Vagina (tissue), 2 donors: ENCODE data around the gene SORCS1. TPM values are rescaled to one million over a fixed set of nuclear protein-coding genes. Genes with fewer than 3 reads are reported as not detected.

ENCODE experiments used
- DNase-seq, 2 donors: peaks; one replicate each; pipeline ENCODE4 v3.0.0-alpha.2; 2017; ENCODE audit errors: extremely low spot score in 2 of 2
- H3K27ac ChIP-seq: fragments of 200-600 bp; sonication (generic); one replicate; pipeline ENCODE4 v1.5.1; 2019
- H3K27me3 ChIP-seq: fragments of 200-600 bp; sonication (generic); one replicate; pipeline ENCODE4 v1.5.1; 2019
- H3K36me3 ChIP-seq, 2 donors: fragments of 200-600 bp; sonication (generic); one replicate each; pipeline ENCODE4 v1.5.1; 2017 to 2019
- H3K4me1 ChIP-seq: fragments of 200-600 bp; sonication (generic); one replicate; pipeline ENCODE4 v1.5.1; 2019
- H3K4me3 ChIP-seq, 2 donors: fragments of 200-600 bp; sonication (generic); 1 replicate in 1 of 2; 2 replicates in 1 of 2; pipeline ENCODE4 v1.5.1; 2016 to 2019
- H3K9me3 ChIP-seq: fragments of 200-600 bp; sonication (generic); one replicate; pipeline ENCODE4 v1.5.1; 2019
- CTCF ChIP-seq, 3 experiments: fragments of 450-650 bp in 2 of 3; fragments of 200-600 bp in 1 of 3; sonication (generic) in 1 of 3; IDR thresholded peaks; one replicate each; pipeline ENCODE4 v1.5.1; 2017 to 2019; ENCODE audit warnings: antibody characterized with exemption in 3 of 3, mild to moderate bottlenecking in 2 of 3, moderate library complexity in 2 of 3
- POLR2A ChIP-seq, 2 donors: fragments of 450-650 bp; IDR thresholded peaks; one replicate each; pipeline ENCODE4 v1.6.1; 2017; ENCODE audit warnings: antibody characterized with exemption in 2 of 2, mild to moderate bottlenecking in 2 of 2, moderate library complexity in 2 of 2
- POLR2AphosphoS5 ChIP-seq, 2 donors: sonication (generic); formaldehyde crosslinking; IDR thresholded peaks; one replicate each; pipeline ENCODE4 v1.9.0; 2017; ENCODE audit warnings: antibody characterized with exemption in 2 of 2, mild to moderate bottlenecking in 2 of 2, low read depth in 1 of 2; ENCODE audit not compliant: insufficient read depth in 1 of 2
- intact Hi-C: fragments of 100-400 bp; cut with DNase I; formaldehyde crosslinking; loops from one replicate; pipeline ENCODE4 v1.15.1; 2023
- total RNA-seq: library from RNA; depleted of rRNA; stranded (reverse); fragments of >200 nt; gene quantifications from one replicate; pipeline ENCODE4 v1.2.3, GENCODE V29; 2016

SORCS1 gene
- total RNA-seq, 1 donor from 2014 or later, result 5.9 TPM

GRCh38 chr10:106980495-106981451, 183.7 kb downstream of the SORCS1 start:
- H3K36me3 ChIP-seq, result no peaks in the 10 kb centered on the region
- TF ChIP-seq POLR2AphosphoS5 (IDR thresholded peaks at IDR 0.05; ENCODE audit: insufficient read depth in 1 of 2, low read depth in 1 of 2) (no peak), POLR2A (IDR thresholded peaks at IDR 0.05) (no peak), CTCF (IDR thresholded peaks at IDR 0.05) (no peak)
- no peaks in the 10 kb centered on the region for H3K9me3 ChIP-seq
- DNase-seq, result no peak
- no peak overlapping the region for H3K4me3 ChIP-seq
- intact Hi-C loops, result no loop called here
- H3K27ac ChIP-seq, result no peak overlapping the region
- no peaks in the 10 kb centered on the region for H3K4me1 ChIP-seq
- H3K27me3 ChIP-seq, result no peaks in the 10 kb centered on the region

- TF ChIP-seq CTCF (IDR thresholded peaks at IDR 0.05) (no peak), POLR2A (IDR thresholded peaks at IDR 0.05) (no peak), POLR2AphosphoS5 (IDR thresholded peaks at IDR 0.05; ENCODE audit: insufficient read depth in 1 of 2, low read depth in 1 of 2) (no peak)
- Histone ChIP-seq H3K9me3 (no peaks in the 10 kb centered on the region), H3K4me1 (no peaks in the 10 kb centered on the region), H3K27ac (no peak overlapping the region), H3K27me3 (no peaks in the 10 kb centered on the region), H3K36me3 (no peaks in the 10 kb centered on the region), H3K4me3 (no peak overlapping the region)
- no peak for DNase-seq
- intact Hi-C loops, result no loop called here
Measured at GRCh38 chr10:106978756-106979155, 185.8 kb downstream of the SORCS1 start.

GRCh38 chr10:106973716-106974115, 190.8 kb downstream of the SORCS1 start:
- no peaks in the 10 kb centered on the region for H3K4me1 ChIP-seq
- H3K4me3 ChIP-seq, result no peak overlapping the region
- H3K36me3 ChIP-seq, result no peaks in the 10 kb centered on the region
- TF ChIP-seq POLR2A (IDR thresholded peaks at IDR 0.05) (no peak), POLR2AphosphoS5 (IDR thresholded peaks at IDR 0.05; ENCODE audit: insufficient read depth in 1 of 2, low read depth in 1 of 2) (no peak), CTCF (IDR thresholded peaks at IDR 0.05) (no peak)
- H3K9me3 ChIP-seq, result no peaks in the 10 kb centered on the region
- intact Hi-C loops, result no loop called here
- no peak overlapping the region for H3K27ac ChIP-seq
- H3K27me3 ChIP-seq, result no peaks in the 10 kb centered on the region
- DNase-seq, result no peak

- intact Hi-C loops, result no loop called here
- no peak for DNase-seq
- Histone ChIP-seq H3K27me3 (no peaks in the 10 kb centered on the region), H3K4me1 (no peaks in the 10 kb centered on the region), H3K9me3 (no peaks in the 10 kb centered on the region), H3K4me3 (no peak overlapping the region), H3K27ac (no peak overlapping the region), H3K36me3 (no peaks in the 10 kb centered on the region)
- TF ChIP-seq POLR2A (IDR thresholded peaks at IDR 0.05) (no peak), POLR2AphosphoS5 (IDR thresholded peaks at IDR 0.05; ENCODE audit: insufficient read depth in 1 of 2, low read depth in 1 of 2) (no peak), CTCF (IDR thresholded peaks at IDR 0.05) (no peak)
Measured at GRCh38 chr10:106973288-106973687, 191.2 kb downstream of the SORCS1 start.

GRCh38 chr10:106972381-106972780, 192.1 kb downstream of the SORCS1 start:
- TF ChIP-seq CTCF (IDR thresholded peaks at IDR 0.05) (no peak), POLR2AphosphoS5 (IDR thresholded peaks at IDR 0.05; ENCODE audit: insufficient read depth in 1 of 2, low read depth in 1 of 2) (no peak), POLR2A (IDR thresholded peaks at IDR 0.05) (no peak)
- Histone ChIP-seq H3K27ac (no peak overlapping the region), H3K4me3 (no peak overlapping the region), H3K9me3 (no peaks in the 10 kb centered on the region), H3K27me3 (no peaks in the 10 kb centered on the region), H3K36me3 (no peaks in the 10 kb centered on the region), H3K4me1 (no peaks in the 10 kb centered on the region)
- DNase-seq, result no peak
- intact Hi-C loops, result no loop called here
